HG03066 (cell line): ENCODE measurements around the gene OR4F15.
"Not testable (repeated sequence)": the region's sequence is repeated elsewhere in the genome, so short reads cannot be mapped to it uniquely, and the experiment has no call there.

Source experiments
- ATAC-seq: cut with Tn5 transposase; IDR thresholded peaks from one replicate; pipeline ENCODE4 v1.9.1; 2021; ENCODE audit warnings: low read depth; ENCODE audit not compliant: unreplicated experiment

The OR4F15 gene

GRCh38 chr15:101811902-101812301, at the start of gene OR4F15:
OR4F15 (plus strand) TSS chr15:101812202; CDS start chr15:101818187, 5,985 bp downstream.
- ATAC-seq: no peak

- not testable (repeated sequence) for ATAC-seq
Observed at GRCh38 chr15:101764669-101765339, 47.2 kb upstream of the OR4F15 start.

- ATAC-seq: not testable (repeated sequence)
Observed at GRCh38 chr15:101765340-101765671, 46.7 kb upstream of the OR4F15 start.

GRCh38 chr15:101765772-101766456, 46.1 kb upstream of the OR4F15 start:
- no peak for ATAC-seq

GRCh38 chr15:101767083-101767640, 44.8 kb upstream of the OR4F15 start:
- not testable (repeated sequence) for ATAC-seq

- no peak for ATAC-seq
Observed at GRCh38 chr15:101772921-101773320, 39.1 kb upstream of the OR4F15 start.

GRCh38 chr15:101773496-101774100, 38.4 kb upstream of the OR4F15 start:
- ATAC-seq: no peak

GRCh38 chr15:101775136-101775535, 36.9 kb upstream of the OR4F15 start:
- ATAC-seq: no peak

GRCh38 chr15:101778576-101778975, 33.4 kb upstream of the OR4F15 start:
- not testable (repeated sequence) for ATAC-seq

GRCh38 chr15:101780225-101780624, 31.8 kb upstream of the OR4F15 start:
- ATAC-seq: not testable (repeated sequence)

- no peak for ATAC-seq
Observed at GRCh38 chr15:101781928-101782327, 30.1 kb upstream of the OR4F15 start.

- ATAC-seq: no peak
Observed at GRCh38 chr15:101784644-101785043, 27.4 kb upstream of the OR4F15 start.

- ATAC-seq: not testable (repeated sequence)
Observed at GRCh38 chr15:101786422-101786821, 25.6 kb upstream of the OR4F15 start.

GRCh38 chr15:101788001-101788400, 24.0 kb upstream of the OR4F15 start:
- not testable (repeated sequence) for ATAC-seq

- ATAC-seq: not testable (repeated sequence)
Observed at GRCh38 chr15:101788503-101789269, 23.3 kb upstream of the OR4F15 start.

GRCh38 chr15:101790748-101791147, 21.3 kb upstream of the OR4F15 start:
- not testable (repeated sequence) for ATAC-seq

GRCh38 chr15:101793981-101794380, 18.0 kb upstream of the OR4F15 start:
- ATAC-seq: not testable (repeated sequence)

GRCh38 chr15:101795455-101795854, 16.5 kb upstream of the OR4F15 start:
- ATAC-seq: no peak

GRCh38 chr15:101799665-101800064, 12.3 kb upstream of the OR4F15 start:
- ATAC-seq: no peak

- no peak for ATAC-seq
Observed at GRCh38 chr15:101801048-101801447, 11.0 kb upstream of the OR4F15 start.

GRCh38 chr15:101803209-101803608, 8.8 kb upstream of the OR4F15 start, which contains the start of gene OR4F6:
OR4F6 (plus strand) TSS chr15:101803509; CDS start chr15:101805720, 2,211 bp downstream.
- no peak for ATAC-seq
